ENCODE results near the gene FSTL1.
A peak's percentile ranks its signal among the peaks of the same experiment; 100 is the strongest.

Gene FSTL1

DNA sequence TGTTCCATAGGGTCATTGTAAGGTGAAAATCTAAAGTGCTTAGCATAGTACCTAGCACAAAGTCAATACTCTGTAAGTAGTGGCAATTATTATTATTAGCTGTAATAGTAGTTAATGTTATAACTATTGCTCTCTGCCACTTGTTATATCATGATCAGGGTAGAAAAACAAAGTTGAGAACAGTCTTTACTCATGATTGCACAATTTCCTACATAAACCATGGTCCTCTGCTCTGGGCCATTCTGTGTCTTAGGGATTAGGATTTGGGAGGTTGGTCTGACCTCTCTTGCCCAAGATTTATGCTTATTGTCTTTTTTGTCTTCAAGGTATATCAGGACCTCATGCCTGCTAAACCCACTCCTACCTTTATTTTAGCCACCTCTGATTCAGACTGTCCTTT is 97.3 kb downstream of the FSTL1 start:
- DNase-seq (ENCODE audit: low spot score), result no peak

DNA sequence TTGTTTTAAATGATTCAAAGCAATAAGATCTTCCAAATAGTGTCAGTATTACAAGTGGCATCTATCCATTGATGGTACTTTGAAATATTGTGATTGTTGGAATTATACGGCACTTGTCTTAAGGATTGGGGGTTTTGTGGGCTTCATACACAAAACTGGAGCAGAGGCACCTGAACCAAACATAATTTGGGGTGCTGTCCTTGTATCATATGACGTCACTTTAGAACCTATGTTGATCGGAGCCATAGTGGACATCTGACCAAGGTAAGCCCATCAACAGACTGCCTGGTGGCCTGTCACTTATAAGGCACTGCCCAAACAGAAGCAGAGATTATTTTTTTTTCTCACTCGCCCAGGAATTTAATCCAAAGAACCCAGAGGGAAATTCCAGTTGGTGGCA is 98.8 kb downstream of the FSTL1 start:
- DNase-seq (ENCODE audit: low spot score), result no peak

DNA sequence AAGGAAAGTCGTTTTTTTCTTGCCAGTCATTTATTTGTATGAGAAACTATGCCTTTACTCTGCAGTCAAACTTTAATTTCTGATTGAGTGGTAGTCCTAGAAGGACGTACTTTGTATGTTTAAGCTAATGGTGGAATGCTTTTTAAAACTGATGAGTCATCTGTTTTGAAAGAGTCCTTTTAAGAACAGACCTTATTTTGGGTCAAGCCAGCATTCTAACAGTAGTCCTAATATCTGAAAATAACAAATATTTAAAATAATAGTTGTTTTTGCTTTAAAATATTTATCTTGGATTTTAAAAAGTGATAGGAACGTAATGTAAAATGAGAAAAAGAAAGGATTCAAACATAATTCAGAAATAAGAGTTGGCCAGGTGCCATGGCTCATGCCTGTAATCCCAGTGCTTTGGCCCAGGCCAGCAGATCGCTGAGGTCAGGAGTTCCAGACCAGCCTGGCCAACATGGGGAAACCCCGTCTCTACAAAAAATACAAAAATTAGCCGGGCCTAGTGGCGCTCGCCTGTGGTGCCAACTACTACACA is 100.3 kb downstream of the FSTL1 start:
- DNase-seq (ENCODE audit: low spot score), result no peak

DNA sequence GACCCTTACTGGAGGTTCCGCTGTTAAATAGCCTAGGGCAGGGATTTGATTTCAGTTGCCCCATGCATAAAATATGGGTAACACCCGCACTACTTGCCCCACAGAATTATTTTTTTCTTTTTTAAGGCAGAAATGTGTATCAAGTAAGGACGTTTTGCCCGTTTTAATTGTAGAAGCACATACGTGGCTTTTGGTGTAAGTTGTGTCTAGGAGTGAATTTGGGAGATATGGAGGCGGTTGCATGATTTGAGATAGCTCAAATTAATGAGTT is 101.0 kb downstream of the FSTL1 start:
- no peak for DNase-seq (ENCODE audit: low spot score)

DNA sequence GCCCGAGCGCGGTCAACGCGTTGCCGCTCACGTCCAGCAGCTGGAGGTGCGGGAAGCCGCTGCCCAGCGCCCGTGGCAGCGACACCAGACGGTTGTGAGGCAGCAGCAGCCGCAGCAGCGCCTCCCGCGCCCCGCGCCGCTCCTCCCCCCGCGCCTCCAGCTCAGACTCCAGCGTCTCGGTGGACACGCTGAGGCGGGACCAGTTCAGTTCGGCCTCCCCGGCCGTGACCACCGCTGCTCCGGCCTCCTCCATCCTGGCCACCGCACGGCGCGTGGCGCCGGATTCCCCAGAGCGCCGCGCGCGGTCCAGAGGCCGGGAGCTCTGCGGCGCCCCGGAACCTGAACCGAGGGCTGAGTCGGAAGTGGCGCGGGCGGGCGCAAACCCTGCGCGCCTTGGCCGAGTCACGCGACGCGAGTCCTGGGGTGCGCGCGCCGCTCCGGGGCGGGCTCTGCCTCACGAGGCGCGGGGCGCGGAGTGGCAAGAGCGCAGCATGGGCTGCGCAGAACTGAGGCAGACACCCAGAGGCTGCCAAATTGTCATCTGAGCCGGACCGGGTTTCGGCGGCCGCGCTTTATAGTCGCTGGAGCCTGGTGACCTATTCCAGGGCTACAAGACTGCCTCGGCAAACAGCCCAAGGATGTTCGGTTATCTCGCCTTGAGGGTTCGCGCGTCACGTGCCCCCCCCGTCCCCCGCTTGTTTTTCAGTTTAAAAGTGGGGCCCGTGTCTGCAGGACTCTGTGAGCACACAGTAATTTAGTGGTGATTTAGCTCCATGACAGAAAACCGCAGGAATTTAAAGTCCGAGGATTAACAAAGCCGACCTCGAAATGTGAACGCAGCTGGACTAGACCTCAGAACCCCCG is 101.6 kb downstream of the FSTL1 start, which contains the start of gene LRRC58:
Gene LRRC58, minus strand, starts transcription at position 364 of the 864 bp plus-strand sequence. Its CDS starts 111 bp downstream, at position 253.
- DNase-seq (ENCODE audit: low spot score), result peak; percentile 90

DNA sequence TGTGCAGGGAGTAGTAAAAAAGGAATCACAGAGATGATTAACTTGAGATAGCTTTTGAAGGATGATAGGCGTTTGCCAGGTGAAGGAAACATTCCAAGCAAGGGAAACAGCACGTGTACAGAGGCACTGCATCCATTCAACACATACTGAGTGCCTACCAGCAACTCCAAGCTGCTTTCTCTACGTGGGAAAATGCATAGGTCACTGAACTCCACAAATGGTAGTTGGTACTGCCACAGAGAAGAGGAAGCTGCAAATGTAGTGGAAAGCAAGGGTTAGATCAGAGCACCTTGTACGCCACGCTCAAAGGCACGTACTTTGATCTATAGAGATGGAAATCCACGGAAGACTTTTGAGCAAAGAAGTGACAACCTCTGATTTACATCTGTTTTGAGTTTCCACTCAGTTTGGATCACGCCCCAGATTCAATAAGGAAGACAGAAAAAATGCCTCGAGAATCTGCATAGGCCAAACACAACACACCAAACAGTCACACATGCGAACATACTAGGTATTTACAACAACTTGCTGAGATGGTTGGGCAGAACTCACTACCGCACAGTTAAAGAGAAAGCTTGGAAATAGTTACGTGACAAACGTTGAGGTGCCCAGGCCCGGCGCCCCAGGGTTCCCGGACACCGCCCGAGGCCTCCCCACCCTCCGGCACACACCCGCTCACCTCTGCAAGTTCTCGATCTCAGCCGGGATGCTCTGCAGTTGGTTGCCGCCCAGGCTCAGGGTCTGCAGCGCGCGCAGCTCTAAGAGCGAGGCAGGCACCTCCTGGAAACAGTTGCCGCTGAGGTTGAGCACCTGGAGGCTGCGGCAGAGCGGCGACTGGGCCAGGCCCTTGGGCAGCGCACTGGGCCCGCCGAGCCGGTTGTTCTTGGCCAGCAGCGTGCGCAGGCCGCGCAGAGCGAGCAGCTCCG is 102.5 kb downstream of the FSTL1 start:
- no peak for DNase-seq (ENCODE audit: low spot score)

DNA sequence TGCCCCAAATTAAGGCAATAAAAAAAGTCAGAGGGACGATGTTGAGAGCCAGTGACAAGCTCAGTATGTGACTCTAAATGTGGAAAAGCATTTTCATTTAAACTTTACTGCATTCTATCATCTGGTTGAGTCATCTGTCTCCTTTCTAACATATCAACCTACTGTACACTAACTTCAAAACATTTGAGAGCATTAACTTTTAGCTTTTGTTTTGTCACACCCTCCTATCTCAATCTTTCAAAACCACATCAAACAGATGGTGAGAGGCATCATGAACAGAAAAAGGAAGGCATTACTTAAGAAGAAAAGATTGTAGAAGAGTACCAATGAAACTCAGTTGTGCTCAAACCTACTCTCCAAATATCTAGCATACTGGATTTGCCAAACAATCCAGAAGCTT is 106.4 kb downstream of the FSTL1 start:
- DNase-seq (ENCODE audit: low spot score), result no peak
